Measurements from ENCODE around the gene PTPN5.

DNA sequence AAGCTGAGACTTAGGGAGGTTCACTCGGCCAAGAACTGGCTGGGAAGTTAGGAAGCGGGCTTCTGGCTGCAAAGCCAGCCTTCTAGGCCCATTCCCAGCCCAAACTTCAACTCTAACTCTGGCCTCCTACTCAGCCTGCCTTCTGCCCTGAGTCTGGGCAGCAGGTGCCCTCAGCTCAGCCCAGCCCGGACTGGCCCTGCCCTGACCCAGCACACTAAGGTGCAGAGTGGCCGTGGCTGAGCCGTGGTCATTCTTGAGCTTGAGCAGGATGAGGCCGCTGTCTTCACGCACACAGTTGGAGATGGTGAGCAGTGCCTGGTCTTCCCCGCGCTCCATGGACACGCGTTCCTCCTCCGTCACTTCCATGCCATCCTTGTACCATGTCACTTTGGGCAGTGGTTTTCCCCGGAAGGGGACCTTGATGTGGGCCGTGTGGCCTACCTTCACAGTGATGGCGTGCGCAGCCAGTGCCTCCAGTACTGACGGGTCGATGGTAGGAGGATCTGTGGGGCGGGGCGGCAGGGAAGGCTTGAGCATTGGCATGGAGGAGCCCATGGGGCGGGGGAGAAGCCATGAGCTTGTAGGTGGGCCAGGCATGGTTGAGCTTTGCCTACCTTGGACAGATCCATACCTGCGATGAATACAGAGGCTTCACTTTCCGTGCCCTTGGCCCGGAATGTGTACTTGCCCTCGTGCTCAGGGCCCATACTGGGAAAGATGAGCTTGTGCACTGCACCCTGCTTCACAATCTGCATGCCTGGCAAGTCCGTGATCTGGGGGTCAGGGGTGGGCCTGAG lies 77.8 kb downstream of the PTPN5 start:
- TF ChIP-seq, protein P1, sequence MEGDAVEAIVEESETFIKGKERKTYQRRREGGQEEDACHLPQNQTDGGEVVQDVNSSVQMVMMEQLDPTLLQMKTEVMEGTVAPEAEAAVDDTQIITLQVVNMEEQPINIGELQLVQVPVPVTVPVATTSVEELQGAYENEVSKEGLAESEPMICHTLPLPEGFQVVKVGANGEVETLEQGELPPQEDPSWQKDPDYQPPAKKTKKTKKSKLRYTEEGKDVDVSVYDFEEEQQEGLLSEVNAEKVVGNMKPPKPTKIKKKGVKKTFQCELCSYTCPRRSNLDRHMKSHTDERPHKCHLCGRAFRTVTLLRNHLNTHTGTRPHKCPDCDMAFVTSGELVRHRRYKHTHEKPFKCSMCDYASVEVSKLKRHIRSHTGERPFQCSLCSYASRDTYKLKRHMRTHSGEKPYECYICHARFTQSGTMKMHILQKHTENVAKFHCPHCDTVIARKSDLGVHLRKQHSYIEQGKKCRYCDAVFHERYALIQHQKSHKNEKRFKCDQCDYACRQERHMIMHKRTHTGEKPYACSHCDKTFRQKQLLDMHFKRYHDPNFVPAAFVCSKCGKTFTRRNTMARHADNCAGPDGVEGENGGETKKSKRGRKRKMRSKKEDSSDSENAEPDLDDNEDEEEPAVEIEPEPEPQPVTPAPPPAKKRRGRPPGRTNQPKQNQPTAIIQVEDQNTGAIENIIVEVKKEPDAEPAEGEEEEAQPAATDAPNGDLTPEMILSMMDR (IDR thresholded peaks at IDR 0.05), result no peak
- no peak for TF ChIP-seq POLR2A (IDR thresholded peaks at IDR 0.05)
